K562 (cell line): Measurements from ENCODE around the gene SRD5A1.

Source experiments
- CEBPG ChIP-seq, 3 experiments: fragments of 200-800 bp in 1 of 3; sonication (Bioruptor generic) in 1 of 3; sonication (generic) in 1 of 3; formaldehyde crosslinking in 1 of 3; IDR thresholded peaks in 2 of 3; conservative IDR thresholded peaks in 1 of 3; 2 replicates each; pipeline versions ENCODE4 v1.6.1 to v1.8.0; 2016 to 2022; ENCODE audit warnings: missing compliant biosample characterization in 2 of 3, missing genetic modification characterization in 2 of 3, mild to moderate bottlenecking in 1 of 3, missing genetic modification reagents in 1 of 3
- FOXM1 ChIP-seq, 2 experiments: fragments of 450-650 bp in 1 of 2; sonication (generic) in 1 of 2; formaldehyde crosslinking in 1 of 2; IDR thresholded peaks; 2 replicates each; pipeline versions ENCODE4 v1.6.1 to v1.9.0; 2017 to 2022; ENCODE audit warnings: low read depth in 2 of 2, mild to moderate bottlenecking in 2 of 2, missing genetic modification reagents in 1 of 2, moderate library complexity in 1 of 2
- MAFK ChIP-seq: IDR thresholded peaks from 2 replicates; pipeline ENCODE4 v1.6.1; 2011; ENCODE audit warnings: low read length, improper control_type of control experiment
- POLR2AphosphoS2 ChIP-seq: IDR thresholded peaks from 2 replicates; pipeline ENCODE4 v1.6.1; 2012; ENCODE audit warnings: low read length, improper control_type of control experiment
- SETDB1 ChIP-seq: IDR thresholded peaks from one replicate; pipeline ENCODE4 v1.6.1; 2012; ENCODE audit warnings: low read length, control low read depth, inconsistent platforms
- ZNF785 ChIP-seq: fragments of 250-450 bp; sonication (Bioruptor Pico); IDR thresholded peaks from 2 replicates; pipeline ENCODE4 v1.4.0; 2020; ENCODE audit warnings: mild to moderate bottlenecking
- TF ChIP-seq, protein P1 (sequence below), 3 experiments: IDR thresholded peaks in 2 of 3; conservative IDR thresholded peaks in 1 of 3; 2 replicates each; pipeline ENCODE4 v1.5.1; 2011 to 2012; ENCODE audit warnings: low read length in 3 of 3, mild to moderate bottlenecking in 3 of 3, control low read depth in 2 of 3, improper control_type of control experiment in 1 of 3, inconsistent platforms in 1 of 3, low read depth in 1 of 3, mixed read lengths in 1 of 3, moderate library complexity in 1 of 3; ENCODE audit not compliant: insufficient read depth in 2 of 3
- TF ChIP-seq, protein P2 (sequence below): fragments of 200-800 bp; sonication (Bioruptor generic); IDR thresholded peaks from 2 replicates; pipeline ENCODE4 v1.6.1; 2016; ENCODE audit warnings: missing genetic modification characterization, missing compliant biosample characterization
- TF ChIP-seq, protein P3 (sequence below): sonication (generic); formaldehyde crosslinking; IDR thresholded peaks from 2 replicates; pipeline ENCODE4 v1.8.0; 2023; ENCODE audit warnings: mild to moderate bottlenecking, missing genetic modification reagents
- TF ChIP-seq, protein P4 (sequence below), 2 experiments: fragments of 450-650 bp in 1 of 2; sonication (generic) in 1 of 2; formaldehyde crosslinking; conservative IDR thresholded peaks; 2 replicates each; pipeline versions ENCODE4 v1.4.0 to v1.8.1; 2020 to 2022; ENCODE audit warnings: mild to moderate bottlenecking in 1 of 2, missing genetic modification reagents in 1 of 2

DNA sequence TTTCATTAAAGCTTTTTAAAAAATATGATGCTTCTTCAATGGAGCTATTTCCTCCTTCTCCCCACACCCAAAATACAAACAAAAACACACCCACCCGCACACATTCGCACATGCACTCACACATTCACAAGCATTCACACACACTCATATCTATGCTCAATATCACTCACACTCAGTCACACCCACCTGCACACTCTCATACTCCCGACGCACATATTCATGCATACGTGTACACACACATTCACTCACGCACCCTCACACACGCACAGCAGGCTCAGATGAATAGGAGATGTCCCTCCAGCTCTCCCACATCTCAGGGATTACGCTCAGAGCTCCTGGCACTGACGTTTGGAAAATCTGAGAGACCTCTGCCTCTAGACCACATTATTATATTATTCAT, 54.3 kb downstream of the SRD5A1 start:
- TF ChIP-seq, protein P1, sequence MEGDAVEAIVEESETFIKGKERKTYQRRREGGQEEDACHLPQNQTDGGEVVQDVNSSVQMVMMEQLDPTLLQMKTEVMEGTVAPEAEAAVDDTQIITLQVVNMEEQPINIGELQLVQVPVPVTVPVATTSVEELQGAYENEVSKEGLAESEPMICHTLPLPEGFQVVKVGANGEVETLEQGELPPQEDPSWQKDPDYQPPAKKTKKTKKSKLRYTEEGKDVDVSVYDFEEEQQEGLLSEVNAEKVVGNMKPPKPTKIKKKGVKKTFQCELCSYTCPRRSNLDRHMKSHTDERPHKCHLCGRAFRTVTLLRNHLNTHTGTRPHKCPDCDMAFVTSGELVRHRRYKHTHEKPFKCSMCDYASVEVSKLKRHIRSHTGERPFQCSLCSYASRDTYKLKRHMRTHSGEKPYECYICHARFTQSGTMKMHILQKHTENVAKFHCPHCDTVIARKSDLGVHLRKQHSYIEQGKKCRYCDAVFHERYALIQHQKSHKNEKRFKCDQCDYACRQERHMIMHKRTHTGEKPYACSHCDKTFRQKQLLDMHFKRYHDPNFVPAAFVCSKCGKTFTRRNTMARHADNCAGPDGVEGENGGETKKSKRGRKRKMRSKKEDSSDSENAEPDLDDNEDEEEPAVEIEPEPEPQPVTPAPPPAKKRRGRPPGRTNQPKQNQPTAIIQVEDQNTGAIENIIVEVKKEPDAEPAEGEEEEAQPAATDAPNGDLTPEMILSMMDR (IDR thresholded peaks at IDR 0.05 in 2 of 3, conservative IDR thresholded peaks at IDR 0.05 in 1 of 3; ENCODE audit: insufficient read depth in 2 of 3, low read depth in 1 of 3, low read length in 3 of 3), result no peak
- TF ChIP-seq POLR2AphosphoS2 (no peak), SETDB1 (no peak), CEBPG (CRISPR knock-in tag; IDR thresholded peaks at IDR 0.05) (no peak), CEBPG (tag; conservative IDR thresholded peaks at IDR 0.05 in 1 of 2, IDR thresholded peaks at IDR 0.05 in 1 of 2) (no peak), MAFK (no peak), FOXM1 (IDR thresholded peaks at IDR 0.05; ENCODE audit: low read depth) (no peak), FOXM1 (CRISPR knock-in tag; IDR thresholded peaks at IDR 0.05; ENCODE audit: low read depth) (no peak), ZNF785 (CRISPR knock-in tag) (no peak)
- TF ChIP-seq, protein P2, sequence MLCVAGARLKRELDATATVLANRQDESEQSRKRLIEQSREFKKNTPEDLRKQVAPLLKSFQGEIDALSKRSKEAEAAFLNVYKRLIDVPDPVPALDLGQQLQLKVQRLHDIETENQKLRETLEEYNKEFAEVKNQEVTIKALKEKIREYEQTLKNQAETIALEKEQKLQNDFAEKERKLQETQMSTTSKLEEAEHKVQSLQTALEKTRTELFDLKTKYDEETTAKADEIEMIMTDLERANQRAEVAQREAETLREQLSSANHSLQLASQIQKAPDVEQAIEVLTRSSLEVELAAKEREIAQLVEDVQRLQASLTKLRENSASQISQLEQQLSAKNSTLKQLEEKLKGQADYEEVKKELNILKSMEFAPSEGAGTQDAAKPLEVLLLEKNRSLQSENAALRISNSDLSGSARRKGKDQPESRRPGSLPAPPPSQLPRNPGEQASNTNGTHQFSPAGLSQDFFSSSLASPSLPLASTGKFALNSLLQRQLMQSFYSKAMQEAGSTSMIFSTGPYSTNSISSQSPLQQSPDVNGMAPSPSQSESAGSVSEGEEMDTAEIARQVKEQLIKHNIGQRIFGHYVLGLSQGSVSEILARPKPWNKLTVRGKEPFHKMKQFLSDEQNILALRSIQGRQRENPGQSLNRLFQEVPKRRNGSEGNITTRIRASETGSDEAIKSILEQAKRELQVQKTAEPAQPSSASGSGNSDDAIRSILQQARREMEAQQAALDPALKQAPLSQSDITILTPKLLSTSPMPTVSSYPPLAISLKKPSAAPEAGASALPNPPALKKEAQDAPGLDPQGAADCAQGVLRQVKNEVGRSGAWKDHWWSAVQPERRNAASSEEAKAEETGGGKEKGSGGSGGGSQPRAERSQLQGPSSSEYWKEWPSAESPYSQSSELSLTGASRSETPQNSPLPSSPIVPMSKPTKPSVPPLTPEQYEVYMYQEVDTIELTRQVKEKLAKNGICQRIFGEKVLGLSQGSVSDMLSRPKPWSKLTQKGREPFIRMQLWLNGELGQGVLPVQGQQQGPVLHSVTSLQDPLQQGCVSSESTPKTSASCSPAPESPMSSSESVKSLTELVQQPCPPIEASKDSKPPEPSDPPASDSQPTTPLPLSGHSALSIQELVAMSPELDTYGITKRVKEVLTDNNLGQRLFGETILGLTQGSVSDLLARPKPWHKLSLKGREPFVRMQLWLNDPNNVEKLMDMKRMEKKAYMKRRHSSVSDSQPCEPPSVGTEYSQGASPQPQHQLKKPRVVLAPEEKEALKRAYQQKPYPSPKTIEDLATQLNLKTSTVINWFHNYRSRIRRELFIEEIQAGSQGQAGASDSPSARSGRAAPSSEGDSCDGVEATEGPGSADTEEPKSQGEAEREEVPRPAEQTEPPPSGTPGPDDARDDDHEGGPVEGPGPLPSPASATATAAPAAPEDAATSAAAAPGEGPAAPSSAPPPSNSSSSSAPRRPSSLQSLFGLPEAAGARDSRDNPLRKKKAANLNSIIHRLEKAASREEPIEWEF (CRISPR knock-in tag), result no peak
- TF ChIP-seq, protein P3, sequence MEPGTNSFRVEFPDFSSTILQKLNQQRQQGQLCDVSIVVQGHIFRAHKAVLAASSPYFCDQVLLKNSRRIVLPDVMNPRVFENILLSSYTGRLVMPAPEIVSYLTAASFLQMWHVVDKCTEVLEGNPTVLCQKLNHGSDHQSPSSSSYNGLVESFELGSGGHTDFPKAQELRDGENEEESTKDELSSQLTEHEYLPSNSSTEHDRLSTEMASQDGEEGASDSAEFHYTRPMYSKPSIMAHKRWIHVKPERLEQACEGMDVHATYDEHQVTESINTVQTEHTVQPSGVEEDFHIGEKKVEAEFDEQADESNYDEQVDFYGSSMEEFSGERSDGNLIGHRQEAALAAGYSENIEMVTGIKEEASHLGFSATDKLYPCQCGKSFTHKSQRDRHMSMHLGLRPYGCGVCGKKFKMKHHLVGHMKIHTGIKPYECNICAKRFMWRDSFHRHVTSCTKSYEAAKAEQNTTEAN (CRISPR knock-in tag), result no peak
- TF ChIP-seq, protein P4, sequence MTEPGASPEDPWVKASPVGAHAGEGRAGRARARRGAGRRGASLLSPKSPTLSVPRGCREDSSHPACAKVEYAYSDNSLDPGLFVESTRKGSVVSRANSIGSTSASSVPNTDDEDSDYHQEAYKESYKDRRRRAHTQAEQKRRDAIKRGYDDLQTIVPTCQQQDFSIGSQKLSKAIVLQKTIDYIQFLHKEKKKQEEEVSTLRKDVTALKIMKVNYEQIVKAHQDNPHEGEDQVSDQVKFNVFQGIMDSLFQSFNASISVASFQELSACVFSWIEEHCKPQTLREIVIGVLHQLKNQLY (CRISPR knock-in tag; conservative IDR thresholded peaks at IDR 0.05), result no peak
